DMS153 (cell line): Measurements from ENCODE around the gene RAB11FIP3.
"Not testable (repeated sequence)": the region's sequence is repeated elsewhere in the genome, so short reads cannot be mapped to it uniquely, and the experiment has no call there.

Experiments
- DNase-seq: peaks from one replicate; lab custom pipeline; 2025; lab: John Stamatoyannopoulos, UW

The RAB11FIP3 gene

GRCh38 chr16:467249-467871, 41.9 kb downstream of the RAB11FIP3 start:
- not testable (repeated sequence) for DNase-seq

- no peak for DNase-seq
Observed at GRCh38 chr16:468068-468821, 42.8 kb downstream of the RAB11FIP3 start.

- DNase-seq: not testable (repeated sequence)
Observed at GRCh38 chr16:469459-469858, 44.0 kb downstream of the RAB11FIP3 start.

GRCh38 chr16:470418-470817, 45.0 kb downstream of the RAB11FIP3 start:
- no peak for DNase-seq

GRCh38 chr16:471353-472198, 46.1 kb downstream of the RAB11FIP3 start:
- DNase-seq: no peak

- no peak for DNase-seq
Observed at GRCh38 chr16:472199-472504, 46.7 kb downstream of the RAB11FIP3 start.

GRCh38 chr16:473046-474043, 47.9 kb downstream of the RAB11FIP3 start:
- no peak for DNase-seq

GRCh38 chr16:474420-475122, 49.1 kb downstream of the RAB11FIP3 start:
- DNase-seq: no peak

- no peak for DNase-seq
Observed at GRCh38 chr16:476039-476438, 50.6 kb downstream of the RAB11FIP3 start.

GRCh38 chr16:477301-478157, 52.1 kb downstream of the RAB11FIP3 start:
- no peak for DNase-seq

- not testable (repeated sequence) for DNase-seq
Observed at GRCh38 chr16:478287-478686, 52.8 kb downstream of the RAB11FIP3 start.

- DNase-seq: no peak
Observed at GRCh38 chr16:482468-483185, 57.2 kb downstream of the RAB11FIP3 start.

- DNase-seq: no peak
Observed at GRCh38 chr16:483341-484075, 58.1 kb downstream of the RAB11FIP3 start.

GRCh38 chr16:489606-490005, 64.2 kb downstream of the RAB11FIP3 start:
- no peak for DNase-seq

- no peak for DNase-seq
Observed at GRCh38 chr16:490768-491167, 65.3 kb downstream of the RAB11FIP3 start.

- no peak for DNase-seq
Observed at GRCh38 chr16:491220-491919, 65.9 kb downstream of the RAB11FIP3 start.

- no peak for DNase-seq
Observed at GRCh38 chr16:492211-492875, 66.9 kb downstream of the RAB11FIP3 start.
